PC-9 (cell line): ENCODE results near the gene C10orf67. TPM values are rescaled to one million over a fixed set of nuclear protein-coding genes. Genes with fewer than 3 reads are reported as not detected.
"Not testable (repeated sequence)": the region's sequence is repeated elsewhere in the genome, so short reads cannot be mapped to it uniquely, and the experiment has no call there.

Experiments used
- BruUV-seq: library from RNA; stranded (reverse); fragments of 400-500 nt; replicated peaks from 2 replicates; lab custom pipeline; 2021; lab: Mats Ljungman, UMichigan
- CTCF ChIA-PET: fragments of 300-600 bp; sonication (Branson Sonifier 250); formaldehyde crosslinking; loops from one replicate; lab custom pipeline; 2022; ENCODE audit warnings: antibody characterized with exemption; lab: Charles Lee
- POLR2A ChIA-PET: fragments of 300-600 bp; sonication (Branson Sonifier 250); formaldehyde crosslinking; loops from one replicate; lab custom pipeline; 2022; ENCODE audit warnings: antibody characterized with exemption; ENCODE audit not compliant: unreplicated experiment; lab: Charles Lee
- DNase-seq, 2 experiments: peaks; one replicate each; pipeline versions ENCODE4 v3.0.0 to v3.0.0-alpha.2; 2015 to 2022; ENCODE audit warnings: mixed read lengths in 1 of 2
- H2AFZ ChIP-seq: fragments of 200-600 bp; sonication (generic); 2 replicates; pipeline ENCODE4 v1.8.1; 2017; ENCODE audit warnings: antibody characterized with exemption
- H3F3A ChIP-seq: fragments of 200-600 bp; sonication (generic); 2 replicates; pipeline ENCODE4 v1.8.1; 2017; ENCODE audit warnings: antibody characterized with exemption, mild to moderate bottlenecking, low read depth; ENCODE audit not compliant: insufficient read depth
- H3K27ac ChIP-seq: fragments of 200-600 bp; sonication (generic); 2 replicates; pipeline ENCODE4 v1.6.1; 2016; ENCODE audit warnings: mixed run types
- H3K27me3 ChIP-seq: fragments of 200-600 bp; sonication (generic); 2 replicates; pipeline ENCODE4 v1.6.1; 2016; ENCODE audit warnings: low read depth, mixed run types; ENCODE audit not compliant: insufficient read depth
- H3K36me3 ChIP-seq: fragments of 200-600 bp; sonication (generic); 2 replicates; pipeline ENCODE4 v1.6.1; 2016; ENCODE audit warnings: low read depth, mixed run types
- H3K4me1 ChIP-seq: fragments of 200-600 bp; sonication (generic); replicated peaks from 2 replicates; pipeline ENCODE4 v1.6.1; 2016; ENCODE audit warnings: mixed run types; ENCODE audit not compliant: insufficient read depth
- H3K4me2 ChIP-seq: fragments of 200-600 bp; sonication (generic); 2 replicates; pipeline ENCODE4 v1.6.1; 2017; ENCODE audit warnings: mixed run types
- H3K4me3 ChIP-seq: fragments of 200-600 bp; sonication (generic); 2 replicates; pipeline ENCODE4 v1.6.1; 2016; ENCODE audit warnings: mixed run types
- H3K79me2 ChIP-seq: fragments of 200-600 bp; sonication (generic); 2 replicates; pipeline ENCODE4 v1.6.1; 2017; ENCODE audit warnings: low read depth, mixed run types
- H3K9me2 ChIP-seq: fragments of 200-600 bp; sonication (generic); 2 replicates; pipeline ENCODE4 v1.8.1; 2017; ENCODE audit warnings: mild to moderate bottlenecking; ENCODE audit not compliant: insufficient read depth
- H3K9me3 ChIP-seq: fragments of 200-600 bp; sonication (generic); 2 replicates; pipeline ENCODE4 v1.8.1; 2016; ENCODE audit warnings: low read depth; ENCODE audit not compliant: insufficient read depth
- H4K20me1 ChIP-seq: fragments of 200-600 bp; sonication (generic); 2 replicates; pipeline ENCODE4 v1.8.1; 2017; ENCODE audit not compliant: insufficient read depth
- CTCF ChIP-seq: fragments of 200-600 bp; sonication (generic); conservative IDR thresholded peaks from 2 replicates; pipeline ENCODE4 v1.6.1; 2017; ENCODE audit warnings: mixed run types, antibody characterized with exemption, mild to moderate bottlenecking, moderate library complexity
- EZH2 ChIP-seq: fragments of 200-600 bp; sonication (generic); IDR thresholded peaks from 2 replicates; pipeline ENCODE4 v1.8.0; 2017; ENCODE audit warnings: antibody characterized with exemption, low read depth
- intact Hi-C: fragments of 100-400 bp; cut with micrococcal nuclease; formaldehyde crosslinking; loops from one replicate; pipeline ENCODE4 v1.10.0; 2022; ENCODE audit not compliant: unreplicated experiment
- total RNA-seq: library from RNA; stranded (reverse); gene quantifications from 2 replicates; pipeline ENCODE4 v1.2.3, GENCODE V29; 2021

The C10orf67 gene
- total RNA-seq, 1 experiment from 2014 or later = 1.2 TPM

- H3K4me2 ChIP-seq = no peak overlapping the region
- TF ChIP-seq CTCF (no peak), EZH2 (no peak)
- no peaks in the 10 kb centered on the region for H3K79me2 ChIP-seq
- BruUV-seq = no TSS peak
- POLR2A ChIA-PET = no interaction called here
- H3K9me2 ChIP-seq = no peaks in the 10 kb centered on the region
- CTCF ChIA-PET = no interaction called here
- H4K20me1 ChIP-seq = no peaks in the 10 kb centered on the region
- no peaks in the 10 kb centered on the region for H3K9me3 ChIP-seq
- intact Hi-C loops = no loop called here
- no peaks in the 10 kb centered on the region for H3K27me3 ChIP-seq
- H3K4me3 ChIP-seq = no peak overlapping the region
- H3F3A ChIP-seq = no peaks in the 10 kb centered on the region
- H3K27ac ChIP-seq = no peak overlapping the region
- H3K36me3 ChIP-seq = no peaks in the 10 kb centered on the region
- DNase-seq = no peak
- no peaks in the 10 kb centered on the region; the same call in 1 of the 2 replicates for H3K4me1 ChIP-seq
- no peak overlapping the region for H2AFZ ChIP-seq
These were observed 25.5 kb upstream of the C10orf67 start for GRCh38 chr10:23370106-23370505.

GRCh38 chr10:23368816-23369640, 24.4 kb upstream of the C10orf67 start:
- Histone ChIP-seq H3K9me2 (no peaks in the 10 kb centered on the region), H4K20me1 (no peaks in the 10 kb centered on the region), H3K27me3 (no peaks in the 10 kb centered on the region), H3K4me1 (no peaks in the 10 kb centered on the region; the same call in 1 of the 2 replicates), H3K79me2 (no peaks in the 10 kb centered on the region), H3F3A (no peaks in the 10 kb centered on the region), H3K36me3 (no peaks in the 10 kb centered on the region), H3K4me3 (no peak overlapping the region), H3K9me3 (no peaks in the 10 kb centered on the region), H3K4me2 (no peak overlapping the region), H2AFZ (no peak overlapping the region), H3K27ac (no peak overlapping the region)
- no peak for DNase-seq
- BruUV-seq = no TSS peak
- ChIA-PET CTCF (no interaction called here), POLR2A (no interaction called here)
- TF ChIP-seq CTCF (no peak), EZH2 (no peak)
- intact Hi-C loops = no loop called here

GRCh38 chr10:23367896-23368595, 23.4 kb upstream of the C10orf67 start:
- Histone ChIP-seq H3K36me3 (no peaks in the 10 kb centered on the region), H4K20me1 (no peaks in the 10 kb centered on the region), H3K4me2 (no peak overlapping the region), H3K9me2 (no peaks in the 10 kb centered on the region), H2AFZ (no peak overlapping the region), H3K27ac (no peak overlapping the region), H3K27me3 (no peaks in the 10 kb centered on the region), H3K4me3 (no peak overlapping the region), H3K79me2 (no peaks in the 10 kb centered on the region), H3F3A (no peaks in the 10 kb centered on the region), H3K4me1 (no peaks in the 10 kb centered on the region; the same call in 1 of the 2 replicates), H3K9me3 (no peaks in the 10 kb centered on the region)
- BruUV-seq = no TSS peak
- intact Hi-C loops = no loop called here
- TF ChIP-seq EZH2 = no peak
- no peak for TF ChIP-seq CTCF
- POLR2A ChIA-PET = no interaction called here
- CTCF ChIA-PET = no interaction called here
- DNase-seq = no peak

GRCh38 chr10:23365417-23366030, 20.9 kb upstream of the C10orf67 start:
- DNase-seq, intact Hi-C loops, H3K9me3 ChIP-seq, BruUV-seq, H3K36me3 ChIP-seq, H3K4me2 ChIP-seq, H3K4me3 ChIP-seq, H3K79me2 ChIP-seq, H3F3A ChIP-seq, H3K27me3 ChIP-seq, H4K20me1 ChIP-seq, H3K9me2 ChIP-seq, H3K27ac ChIP-seq, H3K4me1 ChIP-seq, H2AFZ ChIP-seq, CTCF ChIA-PET: not testable (repeated sequence)
- POLR2A ChIA-PET = interaction anchor here (0.7 kb wide), 1 partner anchor 1500 kb away, joined by 3 read pairs; no protein-coding TSS in a partner anchor
